ENCODE results near the gene GBGT1. TPM values are rescaled to one million over a fixed set of nuclear protein-coding genes. Genes with fewer than 3 reads are reported as not detected.

GBGT1 gene
- total RNA-seq, 1 donor from 2014 or later = 32.8 TPM

DNA sequence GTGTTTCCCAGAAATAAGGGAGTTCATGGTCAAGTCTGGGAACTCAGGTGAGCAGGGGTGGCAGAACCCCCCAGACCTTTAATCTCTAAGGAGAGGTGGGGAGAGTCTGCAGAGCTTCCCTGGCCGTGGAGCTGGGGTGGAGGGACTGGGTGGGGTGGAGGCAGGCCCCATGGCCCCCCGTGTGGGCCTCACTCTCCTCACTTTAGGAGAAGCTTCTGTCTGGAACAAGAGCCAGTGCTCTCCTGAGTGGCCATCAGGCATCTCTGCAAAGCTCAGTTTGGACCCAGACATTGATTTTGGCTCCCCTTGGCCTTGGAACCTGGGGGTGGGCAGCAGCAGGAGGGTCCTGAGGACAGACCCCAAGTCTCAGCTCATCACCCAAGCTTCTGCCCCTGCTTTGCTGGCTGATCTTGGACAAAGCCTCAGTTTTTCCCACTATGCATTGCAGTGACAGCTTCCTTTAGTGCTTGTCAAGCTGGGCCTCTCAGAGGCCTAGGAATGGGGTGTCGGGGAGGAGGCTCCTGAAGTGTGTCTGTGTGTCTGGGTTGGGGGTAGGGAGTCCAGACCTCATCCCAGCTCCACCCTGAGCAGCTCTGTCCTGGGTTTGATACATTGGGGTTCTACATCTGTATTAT is 3.5 kb upstream of the GBGT1 start:
- H3K4me3 Mint-ChIP-seq = no peak overlapping the region
- no peaks in the 10 kb centered on the region for H3K27me3 Mint-ChIP-seq (ENCODE audit: low read depth)
- peaks cover 17% of the 10 kb centered on the region for H3K4me1 Mint-ChIP-seq
- no peaks in the 10 kb centered on the region for H3K36me3 Mint-ChIP-seq
- peak in 1 of 2 experiments; percentile 33 for DNase-seq (ENCODE audit: low spot score in 2 of 2, unreplicated experiment in 2 of 2)
- no peaks in the 10 kb centered on the region for H3K9me3 Mint-ChIP-seq
- TF ChIP-seq, protein P1, sequence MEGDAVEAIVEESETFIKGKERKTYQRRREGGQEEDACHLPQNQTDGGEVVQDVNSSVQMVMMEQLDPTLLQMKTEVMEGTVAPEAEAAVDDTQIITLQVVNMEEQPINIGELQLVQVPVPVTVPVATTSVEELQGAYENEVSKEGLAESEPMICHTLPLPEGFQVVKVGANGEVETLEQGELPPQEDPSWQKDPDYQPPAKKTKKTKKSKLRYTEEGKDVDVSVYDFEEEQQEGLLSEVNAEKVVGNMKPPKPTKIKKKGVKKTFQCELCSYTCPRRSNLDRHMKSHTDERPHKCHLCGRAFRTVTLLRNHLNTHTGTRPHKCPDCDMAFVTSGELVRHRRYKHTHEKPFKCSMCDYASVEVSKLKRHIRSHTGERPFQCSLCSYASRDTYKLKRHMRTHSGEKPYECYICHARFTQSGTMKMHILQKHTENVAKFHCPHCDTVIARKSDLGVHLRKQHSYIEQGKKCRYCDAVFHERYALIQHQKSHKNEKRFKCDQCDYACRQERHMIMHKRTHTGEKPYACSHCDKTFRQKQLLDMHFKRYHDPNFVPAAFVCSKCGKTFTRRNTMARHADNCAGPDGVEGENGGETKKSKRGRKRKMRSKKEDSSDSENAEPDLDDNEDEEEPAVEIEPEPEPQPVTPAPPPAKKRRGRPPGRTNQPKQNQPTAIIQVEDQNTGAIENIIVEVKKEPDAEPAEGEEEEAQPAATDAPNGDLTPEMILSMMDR (IDR thresholded peaks at IDR 0.05; ENCODE audit: unreplicated experiment) = no peak
- no peak overlapping the region for H3K27ac Mint-ChIP-seq

DNA sequence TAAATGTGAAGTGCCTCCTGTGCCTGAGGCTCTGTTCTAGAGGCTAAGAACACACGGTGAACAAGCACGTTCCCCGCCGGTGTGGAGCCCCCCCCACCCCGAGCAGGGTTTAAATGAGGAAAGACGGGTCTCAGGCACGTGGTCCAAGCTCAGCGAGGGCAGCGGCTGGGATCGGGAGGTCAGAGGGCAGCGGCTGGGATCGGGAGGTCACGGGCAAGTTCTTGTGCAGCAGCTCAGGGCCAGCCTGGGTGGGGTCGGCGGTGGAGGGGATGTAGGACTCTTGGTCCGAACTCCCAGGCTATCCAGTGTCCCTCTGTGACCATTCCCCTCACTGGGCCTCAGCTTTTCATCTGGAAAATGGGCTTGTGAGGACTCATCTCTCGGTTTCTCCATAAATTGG is 2.7 kb upstream of the GBGT1 start:
- no peaks in the 10 kb centered on the region for H3K27me3 Mint-ChIP-seq (ENCODE audit: low read depth)
- DNase-seq (ENCODE audit: low spot score in 2 of 2, unreplicated experiment in 2 of 2) = peak in 1 of 2 experiments; percentile 11

DNA sequence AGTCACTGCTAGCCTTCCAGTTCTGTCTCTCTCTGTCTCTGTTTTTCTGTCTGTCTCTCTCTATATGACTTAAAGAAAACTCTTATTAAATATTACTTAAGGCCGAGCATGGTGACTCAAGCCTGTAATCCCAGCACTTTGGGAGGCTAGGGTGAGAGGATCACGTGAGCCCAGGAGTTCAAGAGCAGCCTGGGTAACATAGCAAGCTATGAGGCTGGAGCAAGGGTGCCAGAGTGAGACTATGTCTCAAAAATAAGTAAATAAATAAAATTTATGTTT is 1.7 kb upstream of the GBGT1 start:
- Mint-ChIP-seq H3K27me3 (ENCODE audit: low read depth) (no peaks in the 10 kb centered on the region), H3K9me3 (no peaks in the 10 kb centered on the region), H3K4me3 (no peak overlapping the region), H3K27ac (no peak overlapping the region), H3K36me3 (peaks cover 6% of the 10 kb centered on the region), H3K4me1 (peaks cover 17% of the 10 kb centered on the region)
- DNase-seq (ENCODE audit: low spot score in 2 of 2, unreplicated experiment in 2 of 2) = no peak
- TF ChIP-seq, protein P1 (IDR thresholded peaks at IDR 0.05; ENCODE audit: unreplicated experiment) = no peak

More for the DNA sequence above, 2.7 kb upstream of the GBGT1 start:
- Mint-ChIP-seq H3K36me3 (peaks cover under 1% of the 10 kb centered on the region), H3K9me3 (no peaks in the 10 kb centered on the region), H3K4me3 (no peak overlapping the region), H3K27ac (no peak overlapping the region), H3K4me1 (peaks cover 17% of the 10 kb centered on the region)
- TF ChIP-seq, protein P1 (IDR thresholded peaks at IDR 0.05; ENCODE audit: unreplicated experiment) = no peak

DNA sequence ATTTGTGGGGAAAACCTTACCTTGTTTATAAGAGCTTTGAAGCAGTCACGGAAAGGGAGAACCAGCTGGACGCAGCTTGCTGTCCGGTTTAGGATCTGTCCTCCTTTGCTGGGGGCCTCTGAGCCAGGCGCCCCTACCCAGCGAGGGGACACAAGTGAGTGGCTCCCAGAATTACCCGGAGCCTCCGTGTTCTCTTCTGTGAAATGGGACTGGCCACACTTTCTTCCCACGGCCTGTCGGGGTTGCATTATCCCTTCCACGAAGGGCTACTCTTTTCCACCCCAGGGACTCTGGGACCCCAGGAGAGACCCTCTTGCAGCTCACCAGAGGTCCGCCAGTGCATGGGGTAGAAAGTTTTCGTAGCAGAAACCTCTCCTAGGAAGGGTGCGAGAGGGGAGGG is 477 bp upstream of the GBGT1 start:
- peaks cover 14% of the 10 kb centered on the region for H3K4me1 Mint-ChIP-seq
- H3K27ac Mint-ChIP-seq = no peak overlapping the region
- peaks cover 12% of the 10 kb centered on the region for H3K36me3 Mint-ChIP-seq
- peak overlapping the region; percentile 79 for H3K4me3 Mint-ChIP-seq
- TF ChIP-seq, protein P1 (IDR thresholded peaks at IDR 0.05; ENCODE audit: unreplicated experiment) = no peak
- no peaks in the 10 kb centered on the region for H3K9me3 Mint-ChIP-seq
- H3K27me3 Mint-ChIP-seq (ENCODE audit: low read depth) = no peaks in the 10 kb centered on the region
- DNase-seq (ENCODE audit: low spot score in 2 of 2, unreplicated experiment in 2 of 2) = no peak

DNA sequence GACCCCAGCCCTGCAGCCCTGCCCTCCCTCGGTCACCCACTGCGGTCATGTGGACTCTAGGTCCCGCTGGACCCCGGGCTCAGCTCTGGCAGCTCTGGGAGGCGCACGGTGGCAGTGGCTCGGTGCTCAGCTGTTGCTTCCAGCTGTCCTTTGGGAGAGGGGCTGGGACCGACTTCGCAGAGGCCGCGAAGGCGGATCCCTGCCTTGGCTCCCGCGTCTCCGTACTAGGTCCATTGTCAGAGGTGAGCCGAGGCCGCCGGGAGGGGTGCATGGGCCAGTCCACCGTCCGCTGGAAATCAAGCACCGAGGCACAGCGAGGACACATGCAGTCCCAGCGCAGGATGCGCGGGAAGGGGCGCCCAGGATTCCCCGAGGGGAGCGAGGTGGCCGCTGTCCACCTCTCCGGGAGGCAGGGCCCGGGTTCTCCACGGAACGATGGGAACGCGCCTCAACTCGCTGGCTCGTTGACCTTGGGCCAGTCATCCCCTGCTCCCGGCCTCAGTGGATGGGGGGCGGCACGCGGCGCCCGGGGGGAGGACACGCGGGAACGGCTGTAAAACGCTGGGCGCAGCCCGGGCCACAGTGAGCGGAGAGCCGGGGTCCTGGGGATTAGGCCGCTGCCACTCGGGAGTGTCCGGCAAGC is 732 bp downstream of the GBGT1 start:
- Mint-ChIP-seq H3K27me3 (ENCODE audit: low read depth) (no peaks in the 10 kb centered on the region), H3K36me3 (peaks cover 16% of the 10 kb centered on the region), H3K9me3 (no peaks in the 10 kb centered on the region), H3K4me1 (peaks cover 4% of the 10 kb centered on the region), H3K4me3 (peak overlapping the region; percentile 79), H3K27ac (no peak overlapping the region)
- TF ChIP-seq, protein P1 (IDR thresholded peaks at IDR 0.05; ENCODE audit: unreplicated experiment) = no peak
- no peak for DNase-seq (ENCODE audit: low spot score in 2 of 2, unreplicated experiment in 2 of 2)

Data from mesothelial cell of epicardium (in vitro differentiated cells).